Gastrocnemius medialis (tissue), 4 donors: ENCODE data around the gene CEP126.

ENCODE experiments used
- POLR2A ChIP-seq, 2 donors: fragments of 450-650 bp; IDR thresholded peaks; one replicate each; pipeline ENCODE4 v1.6.1; 2017; ENCODE audit warnings: antibody characterized with exemption in 2 of 2, mild to moderate bottlenecking in 2 of 2, moderate library complexity in 2 of 2
- TF ChIP-seq, protein P1 (sequence below), 5 experiments: fragments of 450-650 bp in 3 of 5; fragments of 200-600 bp in 2 of 5; sonication (generic) in 2 of 5; IDR thresholded peaks in 4 of 5; conservative IDR thresholded peaks in 1 of 5; 1 replicate in 4 of 5; 2 replicates in 1 of 5; pipeline ENCODE4 v1.5.1; 2016 to 2019; ENCODE audit warnings: antibody characterized with exemption in 5 of 5, mild to moderate bottlenecking in 3 of 5, moderate library complexity in 3 of 5

DNA sequence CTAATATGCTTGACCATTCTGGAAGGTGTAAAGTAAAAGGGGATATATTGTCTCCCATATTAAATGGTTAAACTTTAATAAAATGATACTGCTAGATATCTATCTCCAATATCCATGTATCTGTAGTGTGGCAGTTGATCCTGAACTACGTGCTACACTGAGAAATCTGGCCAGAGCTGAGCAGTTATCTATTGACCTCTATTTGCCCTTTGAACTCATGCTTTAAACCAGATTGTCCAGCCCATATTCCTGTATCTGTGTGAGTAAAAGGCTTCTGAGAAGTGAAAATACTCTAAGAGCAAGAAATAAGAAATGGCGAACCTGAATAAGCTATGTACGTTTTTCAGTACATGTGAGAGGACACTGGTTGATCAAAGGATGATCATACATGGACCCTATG is 40.5 kb downstream of the CEP126 start:
- TF ChIP-seq, protein P1, sequence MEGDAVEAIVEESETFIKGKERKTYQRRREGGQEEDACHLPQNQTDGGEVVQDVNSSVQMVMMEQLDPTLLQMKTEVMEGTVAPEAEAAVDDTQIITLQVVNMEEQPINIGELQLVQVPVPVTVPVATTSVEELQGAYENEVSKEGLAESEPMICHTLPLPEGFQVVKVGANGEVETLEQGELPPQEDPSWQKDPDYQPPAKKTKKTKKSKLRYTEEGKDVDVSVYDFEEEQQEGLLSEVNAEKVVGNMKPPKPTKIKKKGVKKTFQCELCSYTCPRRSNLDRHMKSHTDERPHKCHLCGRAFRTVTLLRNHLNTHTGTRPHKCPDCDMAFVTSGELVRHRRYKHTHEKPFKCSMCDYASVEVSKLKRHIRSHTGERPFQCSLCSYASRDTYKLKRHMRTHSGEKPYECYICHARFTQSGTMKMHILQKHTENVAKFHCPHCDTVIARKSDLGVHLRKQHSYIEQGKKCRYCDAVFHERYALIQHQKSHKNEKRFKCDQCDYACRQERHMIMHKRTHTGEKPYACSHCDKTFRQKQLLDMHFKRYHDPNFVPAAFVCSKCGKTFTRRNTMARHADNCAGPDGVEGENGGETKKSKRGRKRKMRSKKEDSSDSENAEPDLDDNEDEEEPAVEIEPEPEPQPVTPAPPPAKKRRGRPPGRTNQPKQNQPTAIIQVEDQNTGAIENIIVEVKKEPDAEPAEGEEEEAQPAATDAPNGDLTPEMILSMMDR (IDR thresholded peaks at IDR 0.05 in 4 of 5, conservative IDR thresholded peaks at IDR 0.05 in 1 of 5): no peak
- no peak for TF ChIP-seq POLR2A (IDR thresholded peaks at IDR 0.05)
